NT2/D1 (cell line): Measurements from ENCODE around the gene ALOXE3.

ENCODE experiments used
- SUZ12 ChIP-seq: IDR thresholded peaks from 2 replicates; pipeline ENCODE4 v1.6.1; 2011; ENCODE audit not compliant: insufficient read length, insufficient read depth; ENCODE audit errors: extremely low read depth
- ZNF274 ChIP-seq: IDR thresholded peaks from 2 replicates; pipeline ENCODE4 v1.6.1; 2011; ENCODE audit warnings: mild to moderate bottlenecking, low read depth, low read length

DNA sequence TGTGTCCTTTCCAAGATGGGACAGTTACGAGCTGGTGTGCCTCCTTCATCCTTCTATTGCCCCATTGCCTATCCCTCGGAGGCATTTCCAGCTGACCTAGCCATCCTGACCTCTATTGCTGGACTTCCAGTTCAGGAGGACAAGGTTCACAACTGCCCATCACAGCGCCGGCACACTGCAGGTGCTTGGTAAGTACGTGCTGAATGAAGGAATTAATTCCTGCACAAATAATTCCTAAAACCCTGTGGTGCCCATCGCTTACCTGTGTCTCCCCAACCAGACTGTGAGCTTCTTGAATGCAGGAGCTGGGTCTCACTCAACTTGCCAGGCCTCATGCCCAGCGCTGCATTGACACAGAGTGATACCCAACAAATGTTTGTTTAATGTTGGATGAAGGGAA, 66.5 kb downstream of the ALOXE3 start:
- TF ChIP-seq ZNF274 (no peak), SUZ12 (no peak)
